NB4 (cell line): ENCODE results near the gene VIM.

Source experiments
- POLR2A ChIP-seq: IDR thresholded peaks from 2 replicates; pipeline ENCODE4 v1.6.1; 2011; ENCODE audit warnings: mild to moderate bottlenecking; ENCODE audit not compliant: insufficient read length; ENCODE audit errors: extremely low read depth
- TF ChIP-seq, protein P1 (sequence below): IDR thresholded peaks from 2 replicates; pipeline ENCODE4 v1.6.1; 2011; ENCODE audit warnings: low read depth, low read length

- TF ChIP-seq, protein P1, sequence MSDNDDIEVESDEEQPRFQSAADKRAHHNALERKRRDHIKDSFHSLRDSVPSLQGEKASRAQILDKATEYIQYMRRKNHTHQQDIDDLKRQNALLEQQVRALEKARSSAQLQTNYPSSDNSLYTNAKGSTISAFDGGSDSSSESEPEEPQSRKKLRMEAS: no peak
- no peak for TF ChIP-seq POLR2A
Observed at GRCh38 chr10:17212802-17213221, 15.2 kb upstream of the VIM start.
